Measurements from ENCODE around the gene PRPF38B. TPM values are rescaled to one million over a fixed set of nuclear protein-coding genes. Genes with fewer than 3 reads are reported as not detected.
A peak's percentile ranks its signal among the peaks of the same experiment; 100 is the strongest.
"Not testable (repeated sequence)": the region's sequence is repeated elsewhere in the genome, so short reads cannot be mapped to it uniquely, and the experiment has no call there.

The PRPF38B gene
- total RNA-seq, 1 donor from 2014 or later, result 62.4 TPM

- H3K36me3 Mint-ChIP-seq, result peaks cover 41% of the 10 kb centered on the region
- no peak for TF ChIP-seq CTCF (IDR thresholded peaks at IDR 0.05; ENCODE audit: unreplicated experiment)
- H3K9me3 Mint-ChIP-seq, result no peaks in the 10 kb centered on the region
- H3K27ac Mint-ChIP-seq, result peak overlapping the region; percentile 11
- H3K4me1 Mint-ChIP-seq, result peaks cover 7% of the 10 kb centered on the region
- DNase-seq (ENCODE audit: low spot score in 2 of 2, unreplicated experiment in 2 of 2), result no peak
- H3K4me3 Mint-ChIP-seq, result no peak overlapping the region
- peaks cover 2% of the 10 kb centered on the region for H3K27me3 Mint-ChIP-seq (ENCODE audit: low read depth)
Observed at GRCh38 chr1:108699375-108700332, 7.5 kb downstream of the PRPF38B start.

- DNase-seq (ENCODE audit: low spot score in 2 of 2, unreplicated experiment in 2 of 2), result no peak
- no peak overlapping the region for H3K27ac Mint-ChIP-seq
- no peaks in the 10 kb centered on the region for H3K4me1 Mint-ChIP-seq
- peaks cover 36% of the 10 kb centered on the region for H3K36me3 Mint-ChIP-seq
- H3K9me3 Mint-ChIP-seq, result no peaks in the 10 kb centered on the region
- H3K4me3 Mint-ChIP-seq, result no peak overlapping the region
- no peak for TF ChIP-seq CTCF (IDR thresholded peaks at IDR 0.05; ENCODE audit: unreplicated experiment)
- peaks cover 15% of the 10 kb centered on the region for H3K27me3 Mint-ChIP-seq (ENCODE audit: low read depth)
Observed at GRCh38 chr1:108701176-108701849, 9.2 kb downstream of the PRPF38B start.

- H3K27me3 Mint-ChIP-seq (ENCODE audit: low read depth), result peaks cover 16% of the 10 kb centered on the region
- peaks cover 33% of the 10 kb centered on the region for H3K36me3 Mint-ChIP-seq
- H3K27ac Mint-ChIP-seq; DNase-seq (ENCODE audit: low spot score in 2 of 2, unreplicated experiment in 2 of 2); H3K4me3 Mint-ChIP-seq; H3K4me1 Mint-ChIP-seq; H3K9me3 Mint-ChIP-seq: not testable (repeated sequence)
Observed at GRCh38 chr1:108702109-108702508, 10.0 kb downstream of the PRPF38B start.

GRCh38 chr1:108703939-108704338 lies 11.8 kb downstream of the PRPF38B start:
- H3K27ac Mint-ChIP-seq, result no peak overlapping the region

GRCh38 chr1:108704496-108704895 lies 12.4 kb downstream of the PRPF38B start:
- H3K27me3 Mint-ChIP-seq (ENCODE audit: low read depth), result peaks cover 23% of the 10 kb centered on the region
- H3K9me3 Mint-ChIP-seq, result no peaks in the 10 kb centered on the region
- no peak for TF ChIP-seq CTCF (IDR thresholded peaks at IDR 0.05; ENCODE audit: unreplicated experiment)
- H3K4me1 Mint-ChIP-seq, result no peaks in the 10 kb centered on the region
- H3K27ac Mint-ChIP-seq, result no peak overlapping the region
- H3K4me3 Mint-ChIP-seq, result no peak overlapping the region
- no peak for DNase-seq (ENCODE audit: low spot score in 2 of 2, unreplicated experiment in 2 of 2)
- H3K36me3 Mint-ChIP-seq, result peaks cover 18% of the 10 kb centered on the region

More at GRCh38 chr1:108703939-108704338, 11.8 kb downstream of the PRPF38B start:
- no peak for DNase-seq (ENCODE audit: low spot score in 2 of 2, unreplicated experiment in 2 of 2)
- no peak for TF ChIP-seq CTCF (IDR thresholded peaks at IDR 0.05; ENCODE audit: unreplicated experiment)
- Mint-ChIP-seq H3K27me3 (ENCODE audit: low read depth) (peaks cover 21% of the 10 kb centered on the region), H3K9me3 (no peaks in the 10 kb centered on the region), H3K36me3 (peaks cover 24% of the 10 kb centered on the region), H3K4me1 (no peaks in the 10 kb centered on the region), H3K4me3 (no peak overlapping the region)

GRCh38 chr1:108706643-108707042 lies 14.5 kb downstream of the PRPF38B start:
- Mint-ChIP-seq H3K27me3 (ENCODE audit: low read depth) (peaks cover 26% of the 10 kb centered on the region), H3K4me3 (no peak overlapping the region), H3K27ac (no peak overlapping the region), H3K9me3 (no peaks in the 10 kb centered on the region), H3K36me3 (peaks cover 7% of the 10 kb centered on the region), H3K4me1 (no peaks in the 10 kb centered on the region)
- TF ChIP-seq CTCF (IDR thresholded peaks at IDR 0.05; ENCODE audit: unreplicated experiment), result no peak
- no peak for DNase-seq (ENCODE audit: low spot score in 2 of 2, unreplicated experiment in 2 of 2)
